ENCODE results near the gene ZNF396. TPM values are rescaled to one million over a fixed set of nuclear protein-coding genes. Genes with fewer than 3 reads are reported as not detected.

The ZNF396 gene
- total RNA-seq, 2 experiments from 2014 or later, result 0.74 to 0.77 TPM

- no peak for DNase-seq
- Mint-ChIP-seq H3K9me3 (no peaks in the 10 kb centered on the region), H3K4me1 (ENCODE audit: low read depth) (no peaks in the 10 kb centered on the region), H3K36me3 (ENCODE audit: low read depth) (no peaks in the 10 kb centered on the region), H3K27me3 (ENCODE audit: low read depth) (no peaks in the 10 kb centered on the region), H3K27ac (no peak overlapping the region), H3K4me3 (no peak overlapping the region)
- CTCF ChIA-PET, result no interaction called here
- intact Hi-C loops (cut with micrococcal nuclease), result loop anchor here (5.0 to 10.0 kb wide), 2 partner anchors 352 to 515 kb away; no protein-coding TSS in a partner anchor
These were observed 2.3 kb upstream of the ZNF396 start for GRCh38 chr18:35379421-35379820.

DNA sequence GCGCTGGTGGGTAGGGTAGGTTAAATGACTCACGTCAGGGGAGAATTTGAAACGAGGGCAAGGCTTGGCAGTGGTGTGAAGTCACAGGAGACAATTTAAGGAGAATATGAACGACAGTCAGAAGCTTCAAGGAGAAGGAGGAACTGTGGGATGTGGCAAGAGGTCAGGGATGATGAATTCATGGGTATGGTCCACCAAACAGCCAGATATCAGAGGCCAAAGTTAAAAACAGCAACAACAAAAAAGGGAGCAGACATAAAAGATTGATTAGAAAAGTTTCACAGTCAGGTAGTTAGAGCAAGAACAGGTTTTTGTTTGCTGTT lies 1.4 kb upstream of the ZNF396 start:
- CTCF ChIA-PET, result no interaction called here
- intact Hi-C loops (cut with micrococcal nuclease), result loop anchor here (5.0 to 10.0 kb wide), 2 partner anchors 351 to 514 kb away; no protein-coding TSS in a partner anchor
- H3K27me3 Mint-ChIP-seq (ENCODE audit: low read depth), result no peaks in the 10 kb centered on the region
- H3K9me3 Mint-ChIP-seq, result no peaks in the 10 kb centered on the region
- no peaks in the 10 kb centered on the region for H3K4me1 Mint-ChIP-seq (ENCODE audit: low read depth)
- H3K4me3 Mint-ChIP-seq, result no peak overlapping the region
- no peak for DNase-seq
- H3K36me3 Mint-ChIP-seq (ENCODE audit: low read depth), result no peaks in the 10 kb centered on the region
- no peak overlapping the region for H3K27ac Mint-ChIP-seq

- Mint-ChIP-seq H3K36me3 (ENCODE audit: low read depth) (no peaks in the 10 kb centered on the region), H3K27ac (no peak overlapping the region), H3K4me1 (ENCODE audit: low read depth) (no peaks in the 10 kb centered on the region), H3K4me3 (peak overlapping the region; percentile 73), H3K27me3 (ENCODE audit: low read depth) (no peaks in the 10 kb centered on the region), H3K9me3 (no peaks in the 10 kb centered on the region)
- no peak for DNase-seq
- CTCF ChIA-PET, result no interaction called here
- intact Hi-C loops (cut with micrococcal nuclease), result loop anchor here (1.0 to 10.0 kb wide), 3 partner anchors 34 to 513 kb away; partner anchors contain the start of gene ZNF24
These were observed 887 bp upstream of the ZNF396 start for GRCh38 chr18:35377875-35378573.

GRCh38 chr18:35376393-35376741 lies 770 bp downstream of the ZNF396 start:
- H3K4me3 Mint-ChIP-seq, result peak overlapping the region; percentile 79
- CTCF ChIA-PET, result interaction anchor here (1.4 kb wide), 1 partner anchor 10 kb away, joined by 4 read pairs; no protein-coding TSS in a partner anchor
- H3K36me3 Mint-ChIP-seq (ENCODE audit: low read depth), result no peaks in the 10 kb centered on the region
- peaks cover 8% of the 10 kb centered on the region for H3K4me1 Mint-ChIP-seq (ENCODE audit: low read depth)
- peak; percentile 32 for DNase-seq
- H3K27me3 Mint-ChIP-seq (ENCODE audit: low read depth), result no peaks in the 10 kb centered on the region
- H3K27ac Mint-ChIP-seq, result peak overlapping the region; percentile 13
- intact Hi-C loops (cut with micrococcal nuclease), result loop anchor here (1.0 to 10.0 kb wide), 4 partner anchors 86 to 512 kb away; partner anchors contain the start of gene ZSCAN30
- no peaks in the 10 kb centered on the region for H3K9me3 Mint-ChIP-seq

- H3K27me3 Mint-ChIP-seq (ENCODE audit: low read depth), result no peaks in the 10 kb centered on the region
- H3K36me3 Mint-ChIP-seq (ENCODE audit: low read depth), result no peaks in the 10 kb centered on the region
- no peak overlapping the region for H3K4me3 Mint-ChIP-seq
- no peak overlapping the region for H3K27ac Mint-ChIP-seq
- H3K9me3 Mint-ChIP-seq, result no peaks in the 10 kb centered on the region
- DNase-seq, result no peak
- intact Hi-C loops (cut with micrococcal nuclease), result loop anchor here (5.0 to 10.0 kb wide), 2 partner anchors 347 to 510 kb away; no protein-coding TSS in a partner anchor
- CTCF ChIA-PET, result interaction anchor here (1.0 to 3.3 kb wide), 2 partner anchors 12 to 135 kb away, joined by 4 to 11 read pairs; no protein-coding TSS in a partner anchor
- H3K4me1 Mint-ChIP-seq (ENCODE audit: low read depth), result peaks cover 8% of the 10 kb centered on the region
These were observed 2.4 kb downstream of the ZNF396 start for GRCh38 chr18:35374708-35375107.

DNA sequence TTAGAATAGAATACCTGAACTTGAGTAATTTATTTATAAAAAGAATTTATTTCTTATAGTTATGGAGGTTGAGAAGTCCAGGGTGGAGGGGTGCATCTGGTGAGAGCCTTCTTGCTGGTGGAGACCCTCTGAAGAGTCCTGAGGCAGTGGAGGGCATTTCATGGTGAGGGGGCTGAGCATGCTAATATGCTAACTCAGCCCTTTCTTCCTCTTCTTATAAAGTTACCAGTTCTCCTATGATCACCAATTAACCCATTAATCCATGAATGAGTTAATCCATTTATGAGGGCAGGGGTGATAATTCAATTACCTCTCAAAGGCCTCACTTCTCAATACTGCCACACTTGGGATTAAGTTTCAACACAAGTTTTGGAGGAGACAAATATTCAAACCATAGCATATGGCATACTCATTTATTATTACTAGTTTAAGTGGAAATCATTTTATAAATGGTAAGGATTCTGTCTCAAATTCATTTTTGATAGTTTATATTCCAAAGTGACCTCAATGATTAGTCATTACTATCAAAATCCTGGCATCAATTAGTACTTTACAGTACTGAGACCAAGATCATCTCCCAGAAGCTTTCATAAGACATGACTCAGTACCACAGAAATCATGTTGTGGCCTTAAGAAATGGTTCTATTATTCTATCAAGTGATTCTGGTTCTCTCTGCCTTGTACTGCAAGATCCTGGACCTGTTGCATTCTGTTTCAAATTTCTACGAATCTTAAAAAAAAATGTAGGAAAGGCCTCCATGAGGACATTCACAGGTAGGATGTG lies 5.5 kb downstream of the ZNF396 start:
- H3K27me3 Mint-ChIP-seq (ENCODE audit: low read depth), result no peaks in the 10 kb centered on the region
- H3K36me3 Mint-ChIP-seq (ENCODE audit: low read depth), result no peaks in the 10 kb centered on the region
- H3K4me1 Mint-ChIP-seq (ENCODE audit: low read depth), result peaks cover 8% of the 10 kb centered on the region
- CTCF ChIA-PET, result interaction anchor here (1.3 to 3.3 kb wide), 3 partner anchors 15 to 16 kb away, joined by 3 to 11 read pairs (median 9); no protein-coding TSS in a partner anchor
- intact Hi-C loops (cut with micrococcal nuclease), result loop anchor here (10.0 kb wide), 1 partner anchor 507 kb away; no protein-coding TSS in a partner anchor
- no peaks in the 10 kb centered on the region for H3K9me3 Mint-ChIP-seq
- H3K4me3 Mint-ChIP-seq, result no peak overlapping the region
- no peak overlapping the region for H3K27ac Mint-ChIP-seq
- no peak for DNase-seq

- no peaks in the 10 kb centered on the region for H3K9me3 Mint-ChIP-seq
- no peak overlapping the region for H3K27ac Mint-ChIP-seq
- DNase-seq, result no peak
- peaks cover 8% of the 10 kb centered on the region for H3K4me1 Mint-ChIP-seq (ENCODE audit: low read depth)
- no peak overlapping the region for H3K4me3 Mint-ChIP-seq
- CTCF ChIA-PET, result interaction anchor here (1.5 to 2.9 kb wide), 2 partner anchors 14 to 17 kb away, joined by 3 to 9 read pairs; no protein-coding TSS in a partner anchor
- intact Hi-C loops (cut with micrococcal nuclease), result no loop called here
- H3K27me3 Mint-ChIP-seq (ENCODE audit: low read depth), result no peaks in the 10 kb centered on the region
- no peaks in the 10 kb centered on the region for H3K36me3 Mint-ChIP-seq (ENCODE audit: low read depth)
These were observed 8.0 kb downstream of the ZNF396 start for GRCh38 chr18:35369126-35369525.

- no peak for DNase-seq
- H3K36me3 Mint-ChIP-seq (ENCODE audit: low read depth), result no peaks in the 10 kb centered on the region
- H3K4me3 Mint-ChIP-seq, result no peak overlapping the region
- H3K4me1 Mint-ChIP-seq (ENCODE audit: low read depth), result peaks cover 8% of the 10 kb centered on the region
- no peaks in the 10 kb centered on the region for H3K27me3 Mint-ChIP-seq (ENCODE audit: low read depth)
- H3K27ac Mint-ChIP-seq, result no peak overlapping the region
- intact Hi-C loops (cut with micrococcal nuclease), result no loop called here
- H3K9me3 Mint-ChIP-seq, result no peaks in the 10 kb centered on the region
- CTCF ChIA-PET, result interaction anchor here (2.9 kb wide), 1 partner anchor 18 kb away, joined by 9 read pairs; no protein-coding TSS in a partner anchor
These were observed 8.5 kb downstream of the ZNF396 start for GRCh38 chr18:35368595-35368994.

GRCh38 chr18:35362531-35362930 lies 14.6 kb downstream of the ZNF396 start:
- DNase-seq, result no peak
- CTCF ChIA-PET, result interaction anchor here (1.0 kb wide), 1 partner anchor 8 kb away, joined by 3 read pairs; no protein-coding TSS in a partner anchor
- H3K27ac Mint-ChIP-seq, result no peak overlapping the region
- intact Hi-C loops (cut with micrococcal nuclease), result no loop called here
- no peak overlapping the region for H3K4me3 Mint-ChIP-seq
- H3K4me1 Mint-ChIP-seq (ENCODE audit: low read depth), result no peaks in the 10 kb centered on the region
- no peaks in the 10 kb centered on the region for H3K27me3 Mint-ChIP-seq (ENCODE audit: low read depth)
- no peaks in the 10 kb centered on the region for H3K36me3 Mint-ChIP-seq (ENCODE audit: low read depth)
- no peaks in the 10 kb centered on the region for H3K9me3 Mint-ChIP-seq

DNA sequence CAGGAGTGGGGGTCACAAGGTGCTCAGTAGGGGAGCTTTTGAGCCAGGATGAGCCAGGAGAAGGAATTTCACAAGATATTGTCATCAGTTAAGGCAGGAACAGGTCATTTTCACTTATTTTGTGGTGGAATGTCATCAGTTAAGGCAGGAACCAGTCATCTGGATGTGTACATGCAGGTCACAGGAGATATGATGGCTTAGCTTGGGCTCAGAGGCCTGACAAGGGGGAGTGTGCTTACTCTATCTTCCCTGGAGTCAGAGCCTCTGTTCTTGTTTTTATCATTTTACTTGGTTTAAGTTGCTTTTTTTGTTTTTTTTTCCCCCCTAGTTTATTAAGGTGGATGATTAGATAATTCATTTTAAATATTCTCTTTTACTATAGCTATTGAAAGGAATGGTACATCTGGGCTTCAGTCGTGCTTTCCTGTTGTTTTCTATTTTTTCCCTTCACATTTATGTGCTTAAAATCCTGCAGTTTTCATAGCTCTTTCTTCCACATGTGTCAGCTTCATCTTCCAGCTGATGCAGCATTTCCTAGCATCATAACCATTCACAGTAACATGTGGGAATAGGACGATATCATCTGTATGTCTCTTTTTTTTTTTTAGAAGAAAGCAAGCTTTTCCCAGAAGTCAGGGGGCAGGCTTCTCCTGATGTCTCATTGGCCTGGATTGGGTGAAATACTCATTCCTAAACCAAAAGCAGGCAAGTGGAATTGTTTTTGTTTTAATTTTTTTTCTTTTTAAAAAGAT lies 15.4 kb downstream of the ZNF396 start:
- intact Hi-C loops (cut with micrococcal nuclease), result no loop called here
- CTCF ChIA-PET, result interaction anchor here (0.6 to 1.0 kb wide), 2 partner anchors 9 to 476 kb away, joined by 3 to 4 read pairs; no protein-coding TSS in a partner anchor
- DNase-seq, result no peak
- Mint-ChIP-seq H3K9me3 (no peaks in the 10 kb centered on the region), H3K4me1 (ENCODE audit: low read depth) (no peaks in the 10 kb centered on the region), H3K27ac (no peak overlapping the region), H3K4me3 (no peak overlapping the region), H3K27me3 (ENCODE audit: low read depth) (no peaks in the 10 kb centered on the region), H3K36me3 (ENCODE audit: low read depth) (no peaks in the 10 kb centered on the region)

- Mint-ChIP-seq H3K27ac (no peak overlapping the region), H3K36me3 (ENCODE audit: low read depth) (peaks cover 2% of the 10 kb centered on the region), H3K4me3 (no peak overlapping the region), H3K9me3 (peaks cover 8% of the 10 kb centered on the region), H3K4me1 (ENCODE audit: low read depth) (peaks cover 5% of the 10 kb centered on the region), H3K27me3 (ENCODE audit: low read depth) (no peaks in the 10 kb centered on the region)
- DNase-seq, result peak; percentile 68
- CTCF ChIA-PET, result interaction anchor here (0.6 to 2.0 kb wide), 16 partner anchors 10 to 348 kb away, joined by 3 to 17 read pairs (median 4); partner anchors contain the start of gene ZNF24
- intact Hi-C loops (cut with micrococcal nuclease), result loop anchor here (1.0 to 2.0 kb wide), 4 partner anchors 114 to 349 kb away; partner anchors contain the start of gene ZNF397
These were observed 22.0 kb downstream of the ZNF396 start for GRCh38 chr18:35355140-35355618.
